GM21381 (cell line): ENCODE results near the gene HGS.
"Not testable (repeated sequence)": the region's sequence is repeated elsewhere in the genome, so short reads cannot be mapped to it uniquely, and the experiment has no call there.

Source experiments
- ATAC-seq: cut with Tn5 transposase; IDR thresholded peaks from one replicate; pipeline ENCODE4 v1.9.1; 2021; ENCODE audit warnings: mild to moderate bottlenecking, moderate library complexity; ENCODE audit not compliant: unreplicated experiment

The HGS gene

DNA sequence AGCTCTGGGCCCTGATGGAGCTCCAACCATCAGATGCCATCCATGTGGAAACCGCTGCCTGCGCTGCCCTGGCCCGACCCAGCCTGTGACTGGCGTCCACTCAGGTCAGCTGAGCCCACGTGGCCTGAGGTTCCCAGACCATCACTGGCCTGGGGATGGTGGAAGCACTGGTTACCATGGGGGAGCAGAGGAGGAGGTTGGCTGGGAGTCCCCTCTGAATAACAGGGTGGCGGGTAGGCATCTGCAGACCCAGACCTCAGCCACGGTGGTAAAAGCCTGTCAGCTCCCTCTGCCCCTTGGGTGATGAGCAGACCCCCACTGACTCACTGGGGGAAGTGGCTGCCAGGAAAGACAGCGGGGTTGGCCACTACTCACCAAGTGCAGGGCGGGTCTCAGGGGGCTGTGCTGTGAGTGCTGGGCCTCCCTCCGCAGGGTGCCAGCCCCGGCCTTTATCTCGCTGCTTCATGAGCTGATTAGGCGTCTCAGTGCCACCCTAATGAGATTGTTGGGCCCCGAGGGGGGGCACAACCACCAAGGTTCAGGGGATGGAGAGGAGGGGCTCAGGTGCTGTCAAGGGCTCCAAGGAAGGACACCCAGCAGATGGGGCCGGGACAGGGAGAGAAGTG is 27.6 kb upstream of the HGS start, which contains the start of gene PDE6G:
PDE6G (minus strand) TSS at position 425 of the 626 bp plus-strand sequence. CDS start 3,237 bp downstream, outside the sequence.
- ATAC-seq, result no peak

DNA sequence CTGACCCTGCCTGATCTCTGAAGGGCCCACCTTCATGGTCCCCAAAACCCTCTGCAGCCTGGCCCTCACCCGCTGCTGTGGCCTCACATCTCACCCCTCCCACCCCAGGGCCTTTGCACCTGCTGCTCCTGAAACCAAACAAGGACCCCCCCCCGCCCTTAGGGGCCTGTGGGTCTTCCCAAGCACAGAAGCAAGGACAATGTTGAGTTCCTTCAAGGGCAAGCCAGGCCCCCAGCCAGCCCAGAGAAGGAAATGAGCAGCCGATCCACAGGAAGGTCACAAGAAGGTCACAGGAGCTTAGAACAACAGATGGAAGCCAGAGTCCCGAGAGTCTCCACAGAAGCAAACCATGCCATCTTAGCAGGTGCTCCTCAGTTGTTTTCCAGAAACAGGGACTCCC is 27.0 kb upstream of the HGS start:
- no peak for ATAC-seq

DNA sequence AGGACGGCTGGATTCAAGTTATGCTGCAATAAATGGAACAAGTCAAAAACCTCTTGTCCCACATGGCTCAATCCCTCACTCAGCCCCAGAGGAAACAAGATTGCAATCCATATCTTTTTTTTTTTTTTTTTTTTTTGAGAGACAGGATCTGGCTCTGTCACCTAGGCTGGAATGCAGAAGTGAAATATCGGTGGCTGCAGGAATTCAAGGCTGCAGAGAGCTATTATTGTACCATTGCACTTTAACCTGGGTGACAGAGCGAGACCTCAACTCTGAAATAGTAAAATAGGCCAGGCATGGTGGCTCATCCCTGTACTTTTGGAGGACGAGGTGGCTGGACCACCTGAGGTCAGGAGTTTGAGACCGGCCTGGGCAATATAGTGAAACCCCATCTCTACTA is 24.8 kb upstream of the HGS start:
- no peak for ATAC-seq

DNA sequence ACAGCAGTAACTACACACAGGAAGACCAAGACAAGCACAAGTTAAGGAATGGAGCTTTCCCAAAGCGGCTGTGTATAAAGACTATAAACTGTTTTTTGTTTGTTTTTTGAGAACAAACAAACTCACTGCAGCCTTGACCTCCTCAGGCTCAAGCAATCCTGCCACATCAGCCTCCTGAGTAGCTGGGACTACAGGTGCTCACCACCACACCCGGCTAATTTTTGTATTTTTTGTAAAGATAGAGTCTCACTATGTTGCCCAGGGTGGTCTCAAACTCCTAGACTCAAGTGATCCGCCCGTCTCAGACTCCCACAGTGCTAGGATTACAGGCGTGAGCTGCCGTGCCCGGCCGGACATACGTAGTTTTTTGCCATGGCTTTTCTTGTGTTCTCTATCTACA is 23.4 kb upstream of the HGS start:
- ATAC-seq, result no peak

DNA sequence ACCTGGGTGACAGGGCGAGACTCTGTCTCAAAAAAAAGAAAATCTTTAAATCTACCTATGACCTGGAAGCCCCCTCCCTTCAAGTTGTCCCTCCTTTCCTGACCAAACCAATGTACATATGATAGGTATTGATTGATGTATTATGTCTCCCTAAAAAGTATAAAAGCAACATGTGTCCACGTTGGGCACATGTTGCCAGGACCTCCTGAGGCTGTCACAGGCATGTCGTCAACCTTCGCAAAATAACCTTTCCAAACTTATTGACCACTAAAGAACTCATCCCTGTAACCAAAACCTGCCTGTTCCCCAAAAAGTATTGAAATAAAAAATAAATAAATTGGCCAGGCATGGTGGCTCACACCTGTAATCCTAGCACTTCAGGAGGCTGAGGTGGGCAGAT is 21.8 kb upstream of the HGS start:
- ATAC-seq, result no peak

DNA sequence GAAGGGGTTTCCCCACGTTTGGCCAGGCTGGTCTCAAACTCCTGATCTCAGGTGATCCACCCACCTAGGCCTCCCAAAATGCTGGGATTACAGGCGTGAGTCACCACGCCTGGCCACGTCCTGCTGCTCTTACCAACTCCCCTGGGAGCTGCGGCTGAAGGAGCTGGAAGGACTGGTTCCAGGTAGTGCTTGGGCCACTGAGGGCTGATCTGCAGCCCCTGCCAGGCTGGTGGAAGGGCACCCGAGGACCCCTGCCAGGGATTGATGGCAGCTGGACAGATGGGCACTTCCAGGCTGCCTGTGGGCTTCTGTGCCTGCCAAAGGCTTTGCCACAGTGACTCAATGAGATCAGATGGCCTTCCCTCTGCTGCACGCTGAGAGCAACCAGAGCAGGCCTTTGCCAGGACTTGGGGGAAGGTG is 19.8 kb upstream of the HGS start:
- no peak for ATAC-seq

DNA sequence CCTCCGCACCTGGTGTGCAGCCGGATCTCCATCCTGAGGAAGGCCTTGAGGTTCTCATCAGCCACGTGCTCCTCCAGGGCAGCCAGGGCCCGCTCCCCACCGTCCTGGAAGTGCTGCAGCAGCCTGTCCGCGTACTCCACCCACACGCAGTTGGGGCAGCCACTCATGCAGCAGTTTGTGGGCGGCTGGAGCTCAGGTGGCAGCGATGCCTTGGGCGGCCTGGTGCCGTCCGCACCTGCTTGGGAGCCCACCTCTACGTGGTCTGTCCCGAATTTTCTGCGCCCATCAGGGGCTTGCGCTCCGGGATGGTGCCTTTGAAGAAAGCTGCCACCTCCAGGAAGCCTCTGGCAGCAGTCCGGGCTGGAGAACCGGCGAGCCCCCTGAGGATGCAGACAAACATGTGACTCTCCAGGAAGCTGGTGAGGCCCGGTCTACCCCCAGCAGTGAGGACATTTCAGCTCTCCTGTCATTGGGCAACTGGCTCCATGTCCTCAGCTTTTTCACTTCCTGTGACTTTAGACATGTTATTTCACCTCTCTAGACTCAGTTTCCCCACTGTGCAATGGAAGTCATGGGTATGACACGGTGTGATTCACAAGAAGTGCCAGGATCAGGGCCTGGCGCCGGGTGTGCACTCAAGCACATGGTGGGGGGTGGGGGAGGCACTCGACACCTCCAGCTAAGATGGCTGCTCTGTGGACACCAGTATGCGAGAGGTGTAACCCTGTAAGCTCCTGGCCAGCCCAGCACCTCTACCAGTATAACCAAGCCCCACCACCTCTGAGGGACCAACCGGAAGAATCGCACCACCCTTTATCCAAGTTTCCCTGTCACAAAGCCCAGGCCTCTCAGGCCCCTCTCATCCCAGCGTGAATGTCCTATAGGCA is 18.4 kb upstream of the HGS start:
- ATAC-seq, result peak; percentile 9

DNA sequence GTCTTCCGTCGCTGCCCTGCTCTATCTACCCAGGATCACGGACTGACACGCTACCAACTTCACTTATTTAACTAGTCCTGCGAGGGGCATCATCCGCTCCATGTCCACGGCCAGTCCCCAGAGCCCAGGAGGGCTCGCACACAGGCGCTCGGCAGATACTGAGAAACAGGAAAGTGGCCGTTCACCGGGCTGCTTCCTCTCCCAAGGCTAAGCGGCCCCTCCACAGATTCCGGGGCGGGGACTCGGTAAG is 17.8 kb upstream of the HGS start:
- no peak for ATAC-seq

DNA sequence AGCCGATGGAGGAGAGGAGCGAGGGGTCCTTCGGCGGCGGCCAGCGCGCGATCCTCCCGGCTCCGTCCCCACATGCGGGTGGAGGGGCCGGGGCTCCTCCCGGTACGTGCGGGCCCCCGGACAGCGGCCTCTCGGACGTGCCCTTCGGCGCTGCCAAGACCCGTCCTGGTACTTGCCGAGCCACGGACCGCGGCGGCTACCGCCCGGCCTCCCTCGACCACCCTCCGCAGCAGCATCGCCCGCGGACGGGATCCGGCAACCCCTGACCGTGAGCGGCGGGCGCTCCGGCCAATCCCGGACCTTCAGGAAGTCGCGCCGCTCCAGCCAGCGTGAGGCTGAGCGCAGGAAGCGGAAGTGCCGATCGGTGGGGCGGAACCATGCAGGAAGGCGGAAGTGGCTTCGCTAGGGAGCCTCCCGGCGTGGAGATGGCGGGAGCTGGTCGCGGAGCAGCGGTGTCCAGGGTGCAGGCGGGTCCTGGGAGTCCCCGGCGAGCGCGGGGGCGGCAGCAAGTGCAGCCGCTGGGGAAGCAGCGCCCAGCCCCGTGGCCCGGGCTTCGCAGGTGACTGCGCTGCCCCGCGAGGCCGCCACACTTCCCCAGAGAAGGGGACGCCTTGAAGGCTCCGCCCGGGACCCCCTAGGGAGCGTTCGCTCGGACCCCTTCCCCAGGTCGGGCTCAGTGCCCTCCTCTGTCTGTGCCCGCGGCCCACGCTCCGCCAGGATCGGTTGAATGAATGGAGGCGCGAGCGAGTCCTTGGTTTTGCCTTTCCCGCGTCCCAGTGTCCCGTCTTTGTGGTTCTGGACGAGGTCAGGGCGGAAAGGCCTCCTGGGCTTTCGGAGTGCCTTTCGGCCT is 17.2 kb upstream of the HGS start, which contains the start of the genes CCDC137 and OXLD1:
CCDC137 (plus strand) TSS at position 396 of the 850 bp plus-strand sequence; CDS start at position 426, 30 bp downstream.
OXLD1 (minus strand) TSS at position 264 of the 850 bp plus-strand sequence; CDS start at position 236, 28 bp downstream.
- peak; percentile 85 for ATAC-seq

DNA sequence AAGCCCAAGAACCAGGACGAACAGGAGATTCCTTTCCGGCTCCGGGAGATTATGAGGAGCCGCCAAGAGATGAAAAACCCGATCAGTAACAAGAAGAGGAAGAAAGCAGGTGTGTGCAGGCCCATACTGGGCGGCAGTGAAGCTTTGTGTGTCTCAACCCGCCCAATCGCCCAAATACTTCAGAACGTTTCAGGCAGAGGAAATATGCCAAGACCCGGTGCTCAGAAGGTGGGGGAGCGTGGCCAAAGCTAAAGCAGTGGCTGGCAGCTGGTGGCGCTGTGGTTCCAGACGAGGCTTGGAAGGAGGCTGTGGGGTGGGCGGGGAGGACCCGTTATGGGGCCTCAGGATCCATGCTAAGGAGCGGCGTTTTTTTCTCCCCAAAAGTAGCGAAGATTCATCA is 16.1 kb upstream of the HGS start:
- ATAC-seq, result no peak

DNA sequence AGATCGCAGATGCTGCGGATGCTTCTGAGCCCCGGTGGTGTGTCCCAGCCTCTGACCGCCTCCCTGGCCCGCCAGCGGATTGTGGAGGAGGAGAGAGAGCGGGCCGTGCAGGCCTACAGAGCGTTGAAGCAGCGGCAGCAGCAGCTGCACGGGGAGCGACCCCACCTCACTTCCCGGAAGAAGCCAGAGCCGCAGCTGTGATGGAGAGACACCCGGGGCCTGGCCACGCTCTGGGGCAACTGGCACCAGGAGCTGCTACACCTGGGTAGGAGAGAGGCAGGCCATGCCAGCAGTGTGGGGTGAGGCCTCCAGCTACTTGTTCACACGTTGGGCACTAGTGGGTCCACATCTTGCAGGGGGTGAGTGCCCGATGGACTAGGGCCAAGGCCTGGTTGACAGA is 11.3 kb upstream of the HGS start:
- no peak for ATAC-seq

DNA sequence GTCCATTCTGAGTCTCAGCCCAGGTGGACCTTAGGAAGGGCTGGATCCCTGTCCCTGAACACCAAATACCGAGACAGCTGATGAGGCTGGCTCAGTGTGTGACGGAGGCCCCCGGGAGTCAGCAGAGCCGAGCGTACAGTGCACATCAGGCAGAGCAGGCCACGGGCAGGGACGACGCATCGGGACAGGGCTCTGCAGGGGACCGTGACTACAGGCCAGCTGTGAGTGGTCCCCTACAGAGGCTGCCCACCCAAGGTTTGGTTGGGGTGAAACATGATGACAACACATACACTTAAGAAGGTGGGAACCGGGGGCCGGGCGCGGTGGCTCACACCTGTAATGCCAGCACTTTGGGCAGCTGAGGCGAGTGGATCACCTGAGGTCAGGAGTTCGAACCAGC is 10.9 kb upstream of the HGS start:
- no peak for ATAC-seq

DNA sequence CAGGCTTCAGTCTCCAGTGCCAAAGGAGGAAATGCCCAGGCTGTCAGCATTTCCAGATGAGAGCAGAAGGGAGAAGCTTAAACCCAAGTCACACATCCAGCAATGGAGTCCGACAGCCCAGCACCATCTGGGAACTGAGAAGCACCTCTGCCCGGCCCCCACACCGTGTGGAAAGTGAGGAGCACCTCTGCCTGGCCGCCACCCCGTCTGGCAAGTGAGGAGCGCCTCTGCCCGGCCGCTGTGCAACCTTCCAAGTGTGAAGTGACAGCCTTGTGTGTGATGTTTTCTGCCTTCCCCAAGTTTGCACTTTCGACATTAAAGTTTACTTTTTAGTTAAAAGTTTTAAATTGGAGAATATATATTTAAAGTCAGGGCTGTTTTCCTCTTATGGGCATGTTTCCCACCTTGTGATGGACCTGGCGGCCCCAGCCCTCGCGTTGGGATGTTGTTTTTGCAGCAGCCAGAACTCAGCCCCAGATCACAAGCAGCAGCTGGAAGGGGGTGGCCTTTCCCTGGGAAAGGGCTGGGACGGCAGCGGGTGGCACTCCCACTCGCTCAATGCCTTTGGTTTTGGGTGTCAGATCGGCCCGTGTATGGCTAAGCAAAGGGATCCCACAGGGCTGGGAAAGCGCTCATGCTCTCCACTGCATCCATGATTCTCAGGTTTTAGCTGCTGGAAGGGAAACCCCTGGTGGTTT is 10.1 kb upstream of the HGS start:
- ATAC-seq, result no peak

DNA sequence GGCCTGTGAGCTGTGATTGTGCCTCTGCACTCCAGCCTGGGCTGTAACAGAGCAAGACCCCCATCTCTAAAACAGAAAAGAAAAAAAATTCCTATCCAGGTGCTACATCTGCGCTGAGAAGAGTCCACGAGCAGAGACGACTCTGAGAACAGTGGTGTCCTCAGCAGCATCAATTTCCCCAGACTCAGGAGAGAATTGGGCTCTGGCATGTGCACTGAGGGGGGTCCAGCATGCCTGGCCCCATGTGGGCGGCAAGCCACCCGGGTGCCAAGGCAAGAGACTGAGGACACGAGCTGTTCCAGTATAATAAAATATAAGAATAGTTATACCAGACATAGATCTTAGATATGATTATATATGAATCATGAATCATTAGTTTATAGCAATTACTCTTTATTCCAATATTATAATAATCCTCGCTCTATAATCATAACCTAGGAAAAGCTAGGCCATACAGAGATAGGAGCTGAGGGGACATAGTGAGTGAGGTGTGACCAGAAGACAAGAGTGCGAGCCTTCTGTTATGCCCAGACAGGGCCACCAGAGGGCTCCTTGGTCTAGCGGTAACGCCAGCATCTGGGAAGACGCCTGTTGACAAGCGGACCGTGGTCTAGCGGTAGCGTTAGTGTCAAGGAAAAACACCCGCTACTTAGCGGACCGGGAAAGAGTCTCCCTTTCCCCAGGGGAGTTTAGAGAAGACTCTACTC is 8.1 kb upstream of the HGS start:
- ATAC-seq, result not testable (repeated sequence)

DNA sequence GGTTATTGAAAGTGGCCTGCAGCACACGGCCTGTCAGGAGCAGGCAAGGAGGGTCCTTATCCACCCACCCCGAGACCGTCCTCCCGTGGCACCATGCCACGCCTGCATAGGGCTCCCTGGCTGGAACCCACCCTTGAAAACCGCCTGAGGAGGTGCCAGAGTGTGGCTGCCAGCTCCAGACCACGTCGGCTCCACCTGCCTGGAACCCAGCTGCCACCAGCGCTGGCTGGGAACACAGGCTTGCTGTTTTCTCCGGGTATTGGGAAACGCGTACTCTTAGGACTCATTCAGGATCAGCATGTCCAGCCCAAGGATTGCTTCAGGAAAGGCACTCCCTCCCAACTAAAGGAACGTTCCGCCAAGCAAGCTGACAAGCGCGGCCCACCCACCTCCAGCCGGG is 6.9 kb upstream of the HGS start:
- no peak for ATAC-seq

DNA sequence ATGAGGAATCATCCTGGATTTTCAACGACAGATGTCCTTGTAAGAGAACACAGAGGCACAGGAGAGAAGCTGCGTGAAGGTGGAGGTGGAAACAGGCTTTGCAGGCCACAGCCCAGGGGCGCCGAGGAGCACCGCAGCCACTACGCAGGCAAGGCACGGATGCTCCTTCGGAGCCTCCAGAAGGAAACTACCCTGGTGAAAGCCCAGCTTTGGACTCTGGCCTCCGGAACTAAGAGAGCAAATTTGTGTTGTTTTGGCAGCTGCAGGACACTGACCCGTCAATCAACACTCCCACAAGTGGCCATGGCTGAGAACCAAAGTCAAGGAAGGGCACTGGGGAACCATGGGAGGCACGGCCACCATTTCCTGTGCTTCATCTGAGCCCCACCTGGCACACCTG is 3.7 kb upstream of the HGS start:
- no peak for ATAC-seq

DNA sequence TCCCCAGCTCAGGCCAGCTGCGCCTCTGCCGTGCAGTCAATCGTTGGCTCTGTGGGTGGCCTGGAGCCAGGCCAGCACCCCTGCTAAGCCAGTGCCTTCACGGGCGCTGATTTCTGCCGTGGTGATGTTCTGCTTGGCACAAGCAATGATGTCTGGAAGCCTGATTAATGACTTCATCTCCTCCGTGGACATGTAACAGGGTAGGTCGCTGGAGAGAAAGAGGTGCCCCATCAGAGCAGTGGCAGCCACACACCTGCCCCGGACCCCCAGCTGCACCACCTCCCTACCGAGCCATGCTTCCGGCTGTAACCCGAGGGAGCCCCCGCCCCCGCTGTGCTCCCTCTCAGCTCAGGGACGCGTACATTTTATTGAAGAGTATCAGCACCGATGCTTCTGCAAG is 2.1 kb upstream of the HGS start:
- ATAC-seq, result no peak

DNA sequence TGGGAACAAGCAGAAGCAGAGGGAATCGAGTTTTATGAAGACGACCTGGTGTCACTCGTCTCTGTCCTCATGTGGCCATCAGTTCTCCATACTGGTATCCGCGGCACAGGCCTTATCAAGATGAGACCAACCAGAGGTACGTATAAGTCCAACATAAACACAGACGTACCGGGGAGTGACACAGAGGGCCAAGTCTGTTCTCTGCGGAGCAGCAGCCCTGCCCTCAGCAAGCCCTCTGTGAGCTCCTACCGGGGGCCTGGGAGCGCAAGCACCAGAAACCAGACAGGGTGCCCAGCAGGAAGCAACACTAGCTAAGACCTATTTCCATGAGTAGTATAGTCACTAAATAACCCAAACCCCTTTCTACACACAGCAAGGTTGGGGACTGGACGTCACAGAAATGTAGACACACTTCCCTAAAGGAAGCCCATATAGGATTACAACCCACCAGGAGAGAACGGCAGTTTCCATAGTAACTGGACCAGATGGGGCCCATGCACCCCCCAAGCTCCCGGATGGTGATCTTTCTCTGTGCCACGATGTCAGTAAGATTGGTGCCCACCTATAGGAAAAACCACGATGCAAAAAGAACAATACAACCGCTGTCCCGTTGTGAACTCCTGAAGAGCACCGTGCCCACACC is 1.1 kb upstream of the HGS start:
- no peak for ATAC-seq

DNA sequence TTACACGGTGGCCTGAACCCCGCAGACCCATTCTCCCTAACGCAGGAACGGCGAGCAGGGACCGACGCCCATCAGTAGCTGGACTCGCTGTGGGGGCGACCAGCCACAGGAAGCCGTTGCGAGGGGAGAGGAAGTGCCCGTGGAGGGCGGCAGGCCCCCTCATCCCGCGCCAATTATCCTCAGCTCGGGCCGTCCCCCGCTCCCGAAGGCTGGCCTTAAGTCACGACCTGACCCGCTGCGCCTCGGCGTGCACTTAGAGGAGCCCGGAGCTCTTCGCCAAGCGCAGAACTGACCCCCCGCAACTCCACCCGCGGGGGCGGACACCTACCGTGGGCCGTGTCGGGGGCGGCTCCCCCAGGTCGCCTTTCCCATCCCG is 615 bp upstream of the HGS start:
- peak; percentile 18 for ATAC-seq

DNA sequence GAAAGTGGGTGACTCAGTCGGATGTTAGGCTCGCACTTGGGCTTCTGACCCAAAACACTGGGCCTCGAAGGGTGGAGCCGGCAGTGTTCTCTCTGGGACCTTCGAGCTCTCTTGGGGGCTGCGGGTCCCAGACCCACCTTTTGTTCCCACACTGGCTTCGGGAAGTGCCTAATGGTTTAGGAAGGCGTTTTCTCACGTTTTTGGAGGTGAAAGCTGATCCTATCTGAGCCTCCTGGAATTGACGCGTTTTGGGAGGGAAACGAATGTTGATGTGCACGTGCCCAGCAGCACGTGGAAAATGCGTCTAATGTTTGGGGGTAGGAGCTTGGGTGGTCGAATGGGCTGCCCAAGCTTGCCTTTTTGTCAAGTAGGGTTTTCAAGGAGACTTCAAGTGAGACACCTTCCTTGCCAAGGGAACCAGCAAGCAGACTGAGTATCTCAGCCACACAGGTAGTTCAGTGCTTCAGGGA is 666 bp downstream of the HGS start:
- ATAC-seq, result no peak
